GM19438 (cell line): ENCODE measurements around the gene GLI3.

Experiments
- ATAC-seq: cut with Tn5 transposase; IDR thresholded peaks from one replicate; pipeline ENCODE4 v1.9.1; 2021; ENCODE audit warnings: low read depth; ENCODE audit not compliant: unreplicated experiment

GLI3 gene

GRCh38 chr7:41912426-41912825 lies 324.6 kb downstream of the GLI3 start:
- no peak for ATAC-seq

GRCh38 chr7:41911792-41912191 lies 325.2 kb downstream of the GLI3 start:
- ATAC-seq: no peak
